Endothelial cell of umbilical vein (primary cell): ENCODE measurements around the gene SLC38A10. TPM values are rescaled to one million over a fixed set of nuclear protein-coding genes. Genes with fewer than 3 reads are reported as not detected.

ENCODE experiments used
- BruUV-seq: library from RNA; stranded (reverse); fragments of 400-500 nt; replicated peaks from 2 replicates; lab custom pipeline; 2021; lab: Mats Ljungman, UMichigan
- CTCF ChIA-PET: fragments of 300-600, 350-600 bp; sonication (Branson Sonifier 250); formaldehyde crosslinking; loops from one replicate; lab custom pipeline; 2021; ENCODE audit warnings: antibody characterized with exemption, inconsistent platforms; lab: Charles Lee
- POLR2A ChIA-PET: fragments of 300-600, 350-600 bp; sonication (Branson Sonifier 250); formaldehyde crosslinking; loops from one replicate; lab custom pipeline; 2021; ENCODE audit warnings: antibody characterized with exemption, inconsistent platforms; lab: Charles Lee
- DNase-seq: peaks from one replicate; pipeline ENCODE4 v3.0.0-alpha.2; 2011; ENCODE audit warnings: low read depth, low spot score
- FAIRE-seq: peaks from 2 replicates; lab custom pipeline; 2011; peaks lifted over from hg19 to GRCh38; lab: Jason Lieb, UNC
- H2AFZ ChIP-seq: 2 replicates; pipeline ENCODE4 v1.6.0; 2012; ENCODE audit warnings: low read depth, low read length, control low read depth, inconsistent platforms
- H3K27ac ChIP-seq: 2 replicates; pipeline ENCODE4 v1.5.1; 2011; ENCODE audit warnings: low read depth, mild to moderate bottlenecking, control low read depth, low read length, moderate library complexity; ENCODE audit not compliant: insufficient read depth
- H3K27me3 ChIP-seq, 2 experiments: 2 replicates each; pipeline versions ENCODE4 v1.6.0 to v1.6.1; 2011; ENCODE audit warnings: low read length in 2 of 2, mixed read lengths in 1 of 2; ENCODE audit not compliant: control insufficient read depth in 2 of 2, insufficient read depth in 2 of 2
- H3K36me3 ChIP-seq, 2 experiments: 2 replicates in 1 of 2; 3 replicates in 1 of 2; pipeline ENCODE4 v1.5.1; 2011; ENCODE audit warnings: low read length in 2 of 2, mild to moderate bottlenecking in 1 of 2, moderate library complexity in 1 of 2; ENCODE audit not compliant: control insufficient read depth in 2 of 2, insufficient read depth in 2 of 2; ENCODE audit errors: extremely low read depth in 1 of 2
- H3K4me1 ChIP-seq: 3 replicates; pipeline ENCODE4 v1.5.1; 2011; ENCODE audit warnings: mild to moderate bottlenecking, low read length; ENCODE audit not compliant: control insufficient read depth, insufficient read depth; ENCODE audit errors: extremely low read depth
- H3K4me2 ChIP-seq: 2 replicates; pipeline ENCODE4 v1.6.1; 2011; ENCODE audit warnings: low read length, control low read depth, mixed read lengths; ENCODE audit not compliant: insufficient read depth
- H3K4me3 ChIP-seq, 3 experiments: fragments of 200-600 bp in 1 of 3; sonication (generic), shearing (Covaris generic) in 1 of 3; replicated peaks in 1 of 3; 2 replicates each; pipeline ENCODE4 v1.5.1; 2011 to 2016; ENCODE audit warnings: control low read depth in 3 of 3, low read length in 3 of 3, mild to moderate bottlenecking in 2 of 3, inconsistent platforms in 1 of 3, low read depth in 1 of 3, moderate library complexity in 1 of 3; ENCODE audit not compliant: insufficient read depth in 1 of 3
- H3K79me2 ChIP-seq: 2 replicates; pipeline ENCODE4 v1.6.0; 2012; ENCODE audit warnings: low read length, inconsistent platforms; ENCODE audit not compliant: control insufficient read depth, insufficient read depth
- H3K9ac ChIP-seq: replicated peaks from 2 replicates; pipeline ENCODE3; 2011; ENCODE audit warnings: low read length, control low read depth; ENCODE audit not compliant: insufficient read depth; ENCODE audit errors: extremely low read depth
- H3K9me1 ChIP-seq: replicated peaks from 3 replicates; pipeline ENCODE4 v1.6.0; 2011; ENCODE audit warnings: mild to moderate bottlenecking, low read length; ENCODE audit not compliant: control insufficient read depth, insufficient read depth; ENCODE audit errors: extremely low read depth
- H3K9me3 ChIP-seq: replicated peaks from 2 replicates; pipeline ENCODE4 v1.5.1; 2012; ENCODE audit warnings: low read length, inconsistent platforms; ENCODE audit not compliant: control insufficient read depth, insufficient read depth
- H4K20me1 ChIP-seq: replicated peaks from 2 replicates; pipeline ENCODE3; 2011; ENCODE audit warnings: mild to moderate bottlenecking, low read length; ENCODE audit not compliant: control insufficient read depth, insufficient read depth; ENCODE audit errors: extremely low read depth
- EZH2 ChIP-seq: IDR thresholded peaks from 2 replicates; pipeline ENCODE4 v1.6.1; 2012; ENCODE audit warnings: borderline replicate concordance, low read depth, mild to moderate bottlenecking, moderate library complexity, low read length, inconsistent platforms; ENCODE audit not compliant: severe bottlenecking
- FOS ChIP-seq: IDR thresholded peaks from 2 replicates; pipeline ENCODE4 v1.6.1; 2011; ENCODE audit warnings: mild to moderate bottlenecking, low read length, moderate library complexity, borderline replicate concordance; ENCODE audit not compliant: insufficient read depth
- GATA2 ChIP-seq: IDR thresholded peaks from 2 replicates; pipeline ENCODE4 v1.7.0; 2011; ENCODE audit warnings: low read depth, mild to moderate bottlenecking, moderate library complexity, mixed read lengths, low read length; ENCODE audit not compliant: insufficient read length, insufficient read depth
- JUN ChIP-seq: IDR thresholded peaks from 2 replicates; pipeline ENCODE4 v1.6.1; 2011; ENCODE audit warnings: borderline replicate concordance, low read depth; ENCODE audit not compliant: insufficient read length, insufficient read depth
- MYC ChIP-seq: IDR thresholded peaks from one replicate; pipeline ENCODE4 v1.6.1; 2011; ENCODE audit warnings: mild to moderate bottlenecking, low read depth, low read length
- POLR2A ChIP-seq: IDR thresholded peaks from 2 replicates; pipeline ENCODE4 v1.6.1; 2012; ENCODE audit warnings: low read depth, mild to moderate bottlenecking, control low read depth, low read length
- POLR2AphosphoS5 ChIP-seq: IDR thresholded peaks from 2 replicates; pipeline ENCODE4 v1.6.1; 2012; ENCODE audit warnings: low read depth, mild to moderate bottlenecking, control low read depth, low read length, moderate library complexity; ENCODE audit not compliant: insufficient read depth
- dilution Hi-C: fragments of 300-500 bp; cut with MboI; formaldehyde crosslinking; loops from one replicate; pipeline ENCODE4 v1.15.0; 2019; ENCODE audit warnings: low sequenced_read_pairs; ENCODE audit not compliant: extremely low pct_ligation_motif_present
- intact Hi-C: fragments of 100-400 bp; cut with micrococcal nuclease; formaldehyde crosslinking; loops from one replicate; pipeline ENCODE4 v1.10.0; 2022
- polyA plus RNA-seq, 4 experiments: library from polyadenylated mRNA; depleted of rRNA in 3 of 4; stranded (reverse) in 3 of 4; unstranded in 1 of 4; fragments of >200 nt; gene quantifications; 2 replicates each; pipeline versions ENCODE4 v1.2.1 to v1.2.3, GENCODE V29; 2011 to 2012; ENCODE audit warnings: missing spikeins in 1 of 4
- total RNA-seq: library from RNA; stranded (reverse); gene quantifications from 2 replicates; pipeline ENCODE4 v1.2.3, GENCODE V29; 2021
- TF ChIP-seq, protein P1 (sequence below), 2 donors: IDR thresholded peaks; 1 replicate in 1 of 2; 2 replicates in 1 of 2; pipeline ENCODE4 v1.5.1; 2011; ENCODE audit warnings: low read length in 2 of 2, mild to moderate bottlenecking in 2 of 2, moderate library complexity in 2 of 2, control low read depth in 1 of 2, inconsistent platforms in 1 of 2, low read depth in 1 of 2; ENCODE audit not compliant: insufficient read depth in 1 of 2; ENCODE audit errors: extremely low read depth in 1 of 2
- TF ChIP-seq, protein P2 (sequence below): IDR thresholded peaks from 2 replicates; pipeline ENCODE4 v1.6.1; 2011; ENCODE audit not compliant: insufficient read depth, insufficient read length

The SLC38A10 gene
- total and polyA plus RNA-seq, 2 donors (not counting 3 experiments of a cell fraction or from before 2014, with no cell fraction given) = 72.7 to 113 TPM

DNA sequence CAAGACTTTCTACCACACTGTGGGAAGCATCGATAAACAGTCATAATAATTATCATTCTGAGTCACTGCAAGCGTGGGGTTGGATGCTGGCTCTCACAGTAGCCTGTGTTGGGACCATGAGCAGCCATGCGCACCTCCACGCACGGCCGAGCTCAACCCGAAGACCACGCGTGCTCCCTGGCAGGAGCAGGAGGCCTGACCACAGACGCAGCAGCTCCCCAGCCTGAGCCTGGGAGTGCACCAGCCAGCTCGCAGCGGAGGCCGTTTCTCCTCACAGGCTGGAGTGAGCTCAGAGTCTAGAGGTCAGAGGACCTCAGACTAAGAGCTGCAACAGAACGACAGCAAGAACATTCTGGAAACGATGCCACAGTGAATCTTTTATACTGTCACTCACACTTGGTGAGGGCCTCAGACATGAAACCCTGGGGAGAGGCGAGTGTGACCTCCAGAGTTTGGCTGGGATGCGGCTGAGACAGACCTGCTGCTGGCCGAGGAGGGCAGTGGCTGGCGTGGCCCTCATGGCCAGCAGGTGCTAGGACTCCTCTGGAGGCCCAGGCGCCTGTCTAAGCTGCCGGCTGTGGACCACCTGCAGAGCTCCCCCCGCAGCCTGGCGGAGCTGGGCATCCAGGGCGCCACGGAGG lies 50.0 kb downstream of the SLC38A10 start:
- TF ChIP-seq, protein P1, sequence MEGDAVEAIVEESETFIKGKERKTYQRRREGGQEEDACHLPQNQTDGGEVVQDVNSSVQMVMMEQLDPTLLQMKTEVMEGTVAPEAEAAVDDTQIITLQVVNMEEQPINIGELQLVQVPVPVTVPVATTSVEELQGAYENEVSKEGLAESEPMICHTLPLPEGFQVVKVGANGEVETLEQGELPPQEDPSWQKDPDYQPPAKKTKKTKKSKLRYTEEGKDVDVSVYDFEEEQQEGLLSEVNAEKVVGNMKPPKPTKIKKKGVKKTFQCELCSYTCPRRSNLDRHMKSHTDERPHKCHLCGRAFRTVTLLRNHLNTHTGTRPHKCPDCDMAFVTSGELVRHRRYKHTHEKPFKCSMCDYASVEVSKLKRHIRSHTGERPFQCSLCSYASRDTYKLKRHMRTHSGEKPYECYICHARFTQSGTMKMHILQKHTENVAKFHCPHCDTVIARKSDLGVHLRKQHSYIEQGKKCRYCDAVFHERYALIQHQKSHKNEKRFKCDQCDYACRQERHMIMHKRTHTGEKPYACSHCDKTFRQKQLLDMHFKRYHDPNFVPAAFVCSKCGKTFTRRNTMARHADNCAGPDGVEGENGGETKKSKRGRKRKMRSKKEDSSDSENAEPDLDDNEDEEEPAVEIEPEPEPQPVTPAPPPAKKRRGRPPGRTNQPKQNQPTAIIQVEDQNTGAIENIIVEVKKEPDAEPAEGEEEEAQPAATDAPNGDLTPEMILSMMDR (IDR thresholded peaks at IDR 0.05; ENCODE audit: extremely low read depth in 1 of 2, insufficient read depth in 1 of 2, low read depth in 1 of 2, low read length in 2 of 2) = no peak
- TF ChIP-seq POLR2A (no peak), POLR2AphosphoS5 (no peak), MYC (no peak), GATA2 (no peak), JUN (no peak), FOS (no peak), EZH2 (no peak)
- TF ChIP-seq, protein P2, sequence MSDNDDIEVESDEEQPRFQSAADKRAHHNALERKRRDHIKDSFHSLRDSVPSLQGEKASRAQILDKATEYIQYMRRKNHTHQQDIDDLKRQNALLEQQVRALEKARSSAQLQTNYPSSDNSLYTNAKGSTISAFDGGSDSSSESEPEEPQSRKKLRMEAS = no peak
- Histone ChIP-seq H3K9me3 (no peaks in the 10 kb centered on the region), H3K4me2 (no peak overlapping the region), H3K27me3 (no peaks in the 10 kb centered on the region), H3K4me3 (no peak overlapping the region), H3K36me3 (peaks cover 0 to 8% of the 10 kb centered on the region in 2 experiments), H3K27ac (no peak overlapping the region), H2AFZ (no peak overlapping the region), H3K4me1 (peaks cover 2% of the 10 kb centered on the region), H3K9ac (no peak overlapping the region), H4K20me1 (no peaks in the 10 kb centered on the region), H3K9me1 (no peaks in the 10 kb centered on the region), H3K79me2 (peaks cover 7% of the 10 kb centered on the region)
- FAIRE-seq (no peak), DNase-seq (no peak)
- dilution Hi-C loops (no loop called here), intact Hi-C loops (no loop called here)
- ChIA-PET POLR2A (interaction anchor here (0.6 kb wide), 1 partner anchor 102 kb away, joined by 4 read pairs; no protein-coding TSS in a partner anchor), CTCF (interaction anchor here (0.9 to 1.1 kb wide), 2 partner anchors 10 to 196 kb away, joined by 3 to 5 read pairs; no protein-coding TSS in a partner anchor)
- BruUV-seq = TSS peak; percentile 62
